NT2/D1 (cell line): ENCODE measurements around the gene ITPR2.

Experiments
- SUZ12 ChIP-seq: IDR thresholded peaks from 2 replicates; pipeline ENCODE4 v1.6.1; 2011; ENCODE audit not compliant: insufficient read length, insufficient read depth; ENCODE audit errors: extremely low read depth
- YY1 ChIP-seq: IDR thresholded peaks from 2 replicates; pipeline ENCODE4 v1.6.1; 2011; ENCODE audit not compliant: insufficient read length, insufficient read depth
- ZNF274 ChIP-seq: IDR thresholded peaks from 2 replicates; pipeline ENCODE4 v1.6.1; 2011; ENCODE audit warnings: mild to moderate bottlenecking, low read depth, low read length

DNA sequence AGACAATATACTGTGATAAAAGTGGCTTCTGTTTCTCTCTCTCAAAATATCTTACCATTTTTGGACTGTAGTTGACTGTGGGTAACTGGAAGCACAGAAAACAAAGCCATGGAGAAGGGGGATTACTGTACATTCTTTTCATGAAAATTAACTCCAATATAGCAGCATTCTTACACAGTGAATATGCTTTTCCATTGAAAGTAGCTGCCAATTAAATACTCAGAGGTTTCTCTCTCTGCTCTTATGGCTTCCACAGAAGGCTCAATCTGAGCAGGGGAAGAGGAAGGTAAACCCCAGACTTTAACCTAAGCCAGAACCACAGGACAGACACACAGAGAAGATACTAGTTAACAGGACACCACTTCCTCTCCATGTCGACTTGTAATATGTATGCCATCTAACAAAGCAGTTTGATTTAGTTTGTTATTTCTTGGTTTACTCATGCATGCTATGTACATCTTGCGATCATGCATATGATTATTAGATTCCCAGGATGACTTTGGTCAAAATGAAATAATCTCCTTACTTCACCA is 487.5 kb downstream of the ITPR2 start:
- no peak for TF ChIP-seq ZNF274
- no peak for TF ChIP-seq YY1
- no peak for TF ChIP-seq SUZ12
